GM23338 (cell line): ENCODE data around the gene RELL2.

Experiments used
- CREB1 ChIP-seq: fragments of 250-450 bp; sonication (Bioruptor Pico); IDR thresholded peaks from 2 replicates; pipeline ENCODE4 v1.5.0; 2020; ENCODE audit warnings: low read depth, mild to moderate bottlenecking, moderate library complexity
- CTCF ChIP-seq, 2 experiments: fragments of 200-600 bp in 1 of 2; sonication (generic) in 1 of 2; conservative IDR thresholded peaks; 2 replicates each; pipeline versions ENCODE4 v1.5.1 to v1.6.1; 2016 to 2017; ENCODE audit warnings: antibody characterized with exemption in 2 of 2, low read depth in 2 of 2, mild to moderate bottlenecking in 2 of 2, moderate library complexity in 1 of 2
- ETS1 ChIP-seq: IDR thresholded peaks from 2 replicates; pipeline ENCODE4 v1.6.1; 2016; ENCODE audit warnings: antibody characterized with exemption
- EZH2 ChIP-seq: fragments of 200-600 bp; sonication (generic); IDR thresholded peaks from one replicate; pipeline ENCODE4 v1.8.0; 2017; ENCODE audit warnings: antibody characterized with exemption, mild to moderate bottlenecking, low read depth; ENCODE audit not compliant: unreplicated experiment
- EZH2phosphoT487 ChIP-seq: fragments of 200-600 bp; sonication (generic); IDR thresholded peaks from one replicate; pipeline ENCODE4 v1.8.1; 2018; ENCODE audit warnings: antibody characterized with exemption; ENCODE audit not compliant: unreplicated experiment
- JUNB ChIP-seq: IDR thresholded peaks from one replicate; pipeline ENCODE4 v1.6.1; 2016; ENCODE audit warnings: antibody characterized with exemption; ENCODE audit not compliant: unreplicated experiment
- POLR2AphosphoS5 ChIP-seq: IDR thresholded peaks from 2 replicates; pipeline ENCODE4 v1.6.1; 2016; ENCODE audit warnings: antibody characterized with exemption, low read depth
- ZNF114 ChIP-seq: fragments of 250-450 bp; sonication (Bioruptor Pico); IDR thresholded peaks from 2 replicates; pipeline ENCODE4 v1.5.0; 2020; ENCODE audit warnings: mild to moderate bottlenecking, moderate library complexity
- ZNF331 ChIP-seq: fragments of 250-450 bp; sonication (Bioruptor Pico); IDR thresholded peaks from 2 replicates; pipeline ENCODE4 v1.5.0; 2020; ENCODE audit warnings: low read depth, mild to moderate bottlenecking, moderate library complexity
- TF ChIP-seq, protein P1 (sequence below): fragments of 250-450 bp; sonication (Bioruptor Pico); IDR thresholded peaks from 2 replicates; pipeline ENCODE4 v1.5.0; 2020; ENCODE audit warnings: mild to moderate bottlenecking, moderate library complexity

DNA sequence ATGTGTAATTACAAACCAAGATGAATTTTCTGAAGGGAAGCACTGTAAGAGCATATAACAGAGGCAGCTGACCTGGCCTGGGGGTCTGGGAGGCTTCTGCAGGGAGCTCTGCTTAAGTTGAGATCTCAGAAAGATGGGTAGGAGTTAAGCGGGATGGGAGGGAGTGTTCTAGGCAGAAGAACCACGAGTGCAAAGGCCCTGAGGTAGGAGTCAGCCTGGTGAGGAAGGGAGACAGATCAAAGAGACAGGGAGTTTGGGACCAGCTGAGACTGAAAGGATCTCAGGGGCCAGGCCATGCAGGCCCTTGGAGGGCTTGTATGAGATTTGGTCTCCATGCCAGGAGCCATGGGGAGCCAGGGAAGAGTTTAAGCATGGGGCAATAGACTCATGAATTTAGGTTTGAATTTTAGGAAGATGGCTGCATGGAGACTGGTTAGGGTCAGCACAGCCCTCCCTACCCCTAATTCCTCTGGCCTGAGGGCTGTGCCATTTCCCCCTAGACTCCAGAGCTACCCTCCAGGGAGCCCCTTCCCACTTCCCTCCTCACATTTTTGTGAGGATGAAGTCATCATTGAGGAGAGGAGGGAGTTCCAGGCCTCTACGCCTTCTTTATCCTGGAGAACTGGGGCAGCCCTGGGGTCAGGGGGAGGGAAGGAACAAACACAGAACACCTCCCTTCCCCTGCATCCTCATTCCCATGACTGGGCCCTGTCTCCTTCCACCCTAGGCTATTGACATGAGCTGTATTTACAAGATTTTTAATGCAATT is 50.0 kb downstream of the RELL2 start:
- no peak for TF ChIP-seq CTCF (conservative IDR thresholded peaks at IDR 0.05; ENCODE audit: low read depth in 2 of 2)
- TF ChIP-seq ETS1 = no peak
- TF ChIP-seq EZH2 = no peak
- TF ChIP-seq ZNF331 (CRISPR knock-in tag) = no peak
- TF ChIP-seq POLR2AphosphoS5 = no peak
- TF ChIP-seq EZH2phosphoT487 = no peak
- TF ChIP-seq JUNB = no peak
- no peak for TF ChIP-seq ZNF114 (CRISPR knock-in tag)
- TF ChIP-seq, protein P1, sequence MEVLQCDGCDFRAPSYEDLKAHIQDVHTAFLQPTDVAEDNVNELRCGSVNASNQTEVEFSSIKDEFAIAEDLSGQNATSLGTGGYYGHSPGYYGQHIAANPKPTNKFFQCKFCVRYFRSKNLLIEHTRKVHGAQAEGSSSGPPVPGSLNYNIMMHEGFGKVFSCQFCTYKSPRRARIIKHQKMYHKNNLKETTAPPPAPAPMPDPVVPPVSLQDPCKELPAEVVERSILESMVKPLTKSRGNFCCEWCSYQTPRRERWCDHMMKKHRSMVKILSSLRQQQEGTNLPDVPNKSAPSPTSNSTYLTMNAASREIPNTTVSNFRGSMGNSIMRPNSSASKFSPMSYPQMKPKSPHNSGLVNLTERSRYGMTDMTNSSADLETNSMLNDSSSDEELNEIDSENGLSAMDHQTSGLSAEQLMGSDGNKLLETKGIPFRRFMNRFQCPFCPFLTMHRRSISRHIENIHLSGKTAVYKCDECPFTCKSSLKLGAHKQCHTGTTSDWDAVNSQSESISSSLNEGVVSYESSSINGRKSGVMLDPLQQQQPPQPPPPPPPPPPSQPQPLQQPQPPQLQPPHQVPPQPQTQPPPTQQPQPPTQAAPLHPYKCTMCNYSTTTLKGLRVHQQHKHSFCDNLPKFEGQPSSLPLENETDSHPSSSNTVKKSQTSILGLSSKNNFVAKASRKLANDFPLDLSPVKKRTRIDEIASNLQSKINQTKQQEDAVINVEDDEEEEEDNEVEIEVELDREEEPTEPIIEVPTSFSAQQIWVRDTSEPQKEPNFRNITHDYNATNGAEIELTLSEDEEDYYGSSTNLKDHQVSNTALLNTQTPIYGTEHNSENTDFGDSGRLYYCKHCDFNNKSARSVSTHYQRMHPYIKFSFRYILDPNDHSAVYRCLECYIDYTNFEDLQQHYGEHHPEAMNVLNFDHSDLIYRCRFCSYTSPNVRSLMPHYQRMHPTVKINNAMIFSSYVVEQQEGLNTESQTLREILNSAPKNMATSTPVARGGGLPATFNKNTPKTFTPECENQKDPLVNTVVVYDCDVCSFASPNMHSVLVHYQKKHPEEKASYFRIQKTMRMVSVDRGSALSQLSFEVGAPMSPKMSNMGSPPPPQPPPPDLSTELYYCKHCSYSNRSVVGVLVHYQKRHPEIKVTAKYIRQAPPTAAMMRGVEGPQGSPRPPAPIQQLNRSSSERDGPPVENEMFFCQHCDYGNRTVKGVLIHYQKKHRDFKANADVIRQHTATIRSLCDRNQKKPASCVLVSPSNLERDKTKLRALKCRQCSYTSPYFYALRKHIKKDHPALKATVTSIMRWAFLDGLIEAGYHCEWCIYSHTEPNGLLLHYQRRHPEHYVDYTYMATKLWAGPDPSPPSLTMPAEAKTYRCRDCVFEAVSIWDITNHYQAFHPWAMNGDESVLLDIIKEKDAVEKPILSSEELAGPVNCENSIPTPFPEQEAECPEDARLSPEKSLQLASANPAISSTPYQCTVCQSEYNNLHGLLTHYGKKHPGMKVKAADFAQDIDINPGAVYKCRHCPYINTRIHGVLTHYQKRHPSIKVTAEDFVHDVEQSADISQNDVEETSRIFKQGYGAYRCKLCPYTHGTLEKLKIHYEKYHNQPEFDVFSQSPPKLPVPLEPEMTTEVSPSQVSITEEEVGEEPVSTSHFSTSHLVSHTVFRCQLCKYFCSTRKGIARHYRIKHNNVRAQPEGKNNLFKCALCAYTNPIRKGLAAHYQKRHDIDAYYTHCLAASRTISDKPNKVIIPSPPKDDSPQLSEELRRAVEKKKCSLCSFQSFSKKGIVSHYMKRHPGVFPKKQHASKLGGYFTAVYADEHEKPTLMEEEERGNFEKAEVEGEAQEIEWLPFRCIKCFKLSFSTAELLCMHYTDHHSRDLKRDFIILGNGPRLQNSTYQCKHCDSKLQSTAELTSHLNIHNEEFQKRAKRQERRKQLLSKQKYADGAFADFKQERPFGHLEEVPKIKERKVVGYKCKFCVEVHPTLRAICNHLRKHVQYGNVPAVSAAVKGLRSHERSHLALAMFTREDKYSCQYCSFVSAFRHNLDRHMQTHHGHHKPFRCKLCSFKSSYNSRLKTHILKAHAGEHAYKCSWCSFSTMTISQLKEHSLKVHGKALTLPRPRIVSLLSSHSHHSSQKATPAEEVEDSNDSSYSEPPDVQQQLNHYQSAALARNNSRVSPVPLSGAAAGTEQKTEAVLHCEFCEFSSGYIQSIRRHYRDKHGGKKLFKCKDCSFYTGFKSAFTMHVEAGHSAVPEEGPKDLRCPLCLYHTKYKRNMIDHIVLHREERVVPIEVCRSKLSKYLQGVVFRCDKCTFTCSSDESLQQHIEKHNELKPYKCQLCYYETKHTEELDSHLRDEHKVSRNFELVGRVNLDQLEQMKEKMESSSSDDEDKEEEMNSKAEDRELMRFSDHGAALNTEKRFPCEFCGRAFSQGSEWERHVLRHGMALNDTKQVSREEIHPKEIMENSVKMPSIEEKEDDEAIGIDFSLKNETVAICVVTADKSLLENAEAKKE = no peak
- TF ChIP-seq CREB1 (CRISPR knock-in tag) = no peak
